IPS-18c (cell line): ENCODE results near the gene EDNRA.

Source experiments
- H3K4me3 ChIP-seq: 2 replicates; pipeline ENCODE4 v1.7.0; 2013; ENCODE audit warnings: low read depth, mild to moderate bottlenecking, low read length, moderate library complexity; ENCODE audit not compliant: insufficient read depth
- H3K9me3 ChIP-seq: one replicate; pipeline ENCODE4 v1.6.1; 2013; ENCODE audit warnings: mild to moderate bottlenecking, low read length, moderate library complexity; ENCODE audit not compliant: control insufficient read depth, insufficient read depth

Gene EDNRA

DNA sequence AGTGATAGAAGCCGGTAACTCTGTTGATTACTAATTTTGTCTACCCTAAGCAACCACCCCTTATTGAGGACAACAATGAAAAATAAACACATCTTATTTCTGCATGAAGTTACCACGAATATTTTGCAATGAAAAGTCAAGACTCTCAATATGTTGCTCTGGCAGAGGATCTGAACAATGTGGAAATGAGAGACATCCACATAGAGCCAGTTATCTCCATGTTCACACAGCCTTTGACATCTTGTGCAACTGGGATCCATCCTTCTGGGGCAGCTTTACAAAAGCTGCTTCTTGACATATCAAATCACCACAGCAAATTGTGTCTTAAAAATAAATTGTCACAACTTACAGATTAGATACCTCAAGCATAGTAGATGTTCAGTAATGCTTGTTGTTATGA, 10.2 kb downstream of the EDNRA start:
- no peak overlapping the region for H3K4me3 ChIP-seq

GRCh38 chr4:147492306-147492705, 11.4 kb downstream of the EDNRA start:
- Histone ChIP-seq H3K9me3 (no peaks in the 10 kb centered on the region), H3K4me3 (no peak overlapping the region)

More for the DNA sequence above, 10.2 kb downstream of the EDNRA start:
- no peaks in the 10 kb centered on the region for H3K9me3 ChIP-seq

DNA sequence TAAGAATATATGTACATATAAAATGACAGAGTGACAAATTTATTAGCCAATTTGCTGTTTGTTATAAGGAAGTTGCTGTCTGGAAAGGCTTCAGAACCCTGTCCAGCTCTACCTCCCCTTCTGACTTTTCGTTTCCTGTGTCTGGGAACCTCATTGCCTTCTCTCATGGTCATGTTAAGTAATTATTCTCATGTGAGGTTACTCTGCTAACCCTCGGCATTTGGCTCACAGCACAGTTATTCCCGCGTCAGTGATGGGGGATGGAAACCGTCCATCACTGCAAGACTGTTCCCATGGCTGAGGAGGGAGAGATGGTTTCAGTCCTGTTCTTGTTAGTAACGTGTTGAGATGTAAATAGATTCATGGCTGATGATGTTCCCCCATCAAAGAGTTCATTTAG, 11.9 kb downstream of the EDNRA start:
- Histone ChIP-seq H3K9me3 (no peaks in the 10 kb centered on the region), H3K4me3 (no peak overlapping the region)

DNA sequence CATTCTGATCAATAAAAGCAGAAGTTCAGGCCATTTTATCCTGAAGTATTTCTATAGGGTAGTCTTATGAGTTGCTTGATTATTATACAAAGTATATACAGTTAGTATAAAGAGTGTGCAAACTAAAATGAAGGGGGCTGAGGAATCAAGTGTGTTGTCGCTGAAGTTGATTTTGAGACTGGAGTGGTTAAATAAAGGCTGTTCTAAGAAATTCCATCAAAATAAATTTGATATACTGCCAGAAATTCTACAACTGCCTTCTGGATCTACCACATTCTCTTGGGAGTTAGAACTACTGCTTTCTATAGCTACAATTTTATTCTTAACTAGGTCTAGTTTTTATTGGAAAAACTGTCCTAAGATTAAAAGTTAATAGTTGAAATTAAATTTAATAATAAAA, 12.4 kb downstream of the EDNRA start:
- Histone ChIP-seq H3K4me3 (no peak overlapping the region), H3K9me3 (no peaks in the 10 kb centered on the region)

- Histone ChIP-seq H3K4me3 (no peak overlapping the region), H3K9me3 (no peaks in the 10 kb centered on the region)
Observed at GRCh38 chr4:147494301-147494700, 13.4 kb downstream of the EDNRA start.

GRCh38 chr4:147496500-147496899, 15.6 kb downstream of the EDNRA start:
- Histone ChIP-seq H3K9me3 (no peaks in the 10 kb centered on the region), H3K4me3 (no peak overlapping the region)

GRCh38 chr4:147498031-147498660, 17.2 kb downstream of the EDNRA start:
- no peak overlapping the region for H3K4me3 ChIP-seq

DNA sequence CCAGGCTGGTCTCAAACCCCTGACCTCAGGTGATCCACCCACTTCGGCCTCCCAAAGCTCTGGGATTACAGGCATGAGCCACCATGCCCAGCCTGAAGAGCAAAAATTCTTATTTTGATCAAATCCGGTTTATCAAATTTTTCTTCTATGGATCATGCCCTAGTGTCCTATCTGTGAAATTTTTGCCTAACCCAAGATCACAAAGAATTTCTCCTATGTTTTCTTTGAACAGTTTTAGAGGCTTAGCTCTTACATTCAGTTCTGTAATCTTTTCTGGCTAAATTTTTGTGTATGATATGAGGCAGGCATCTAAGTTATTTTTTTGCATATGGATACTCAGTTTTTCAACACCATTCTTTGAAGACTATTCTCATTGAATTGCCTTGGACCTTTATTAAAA, 27.4 kb downstream of the EDNRA start:
- Histone ChIP-seq H3K4me3 (no peak overlapping the region), H3K9me3 (no peaks in the 10 kb centered on the region)

More at GRCh38 chr4:147498031-147498660, 17.2 kb downstream of the EDNRA start:
- no peaks in the 10 kb centered on the region for H3K9me3 ChIP-seq

- no peak overlapping the region for H3K4me3 ChIP-seq
- no peaks in the 10 kb centered on the region for H3K9me3 ChIP-seq
Observed at GRCh38 chr4:147509386-147509785, 28.5 kb downstream of the EDNRA start.

GRCh38 chr4:147510962-147511668, 30.2 kb downstream of the EDNRA start:
- Histone ChIP-seq H3K4me3 (no peak overlapping the region), H3K9me3 (no peaks in the 10 kb centered on the region)

- Histone ChIP-seq H3K4me3 (no peak overlapping the region), H3K9me3 (no peaks in the 10 kb centered on the region)
Observed at GRCh38 chr4:147513091-147513490, 32.2 kb downstream of the EDNRA start.

- Histone ChIP-seq H3K9me3 (no peaks in the 10 kb centered on the region), H3K4me3 (no peak overlapping the region)
Observed at GRCh38 chr4:147513952-147514351, 33.1 kb downstream of the EDNRA start.

DNA sequence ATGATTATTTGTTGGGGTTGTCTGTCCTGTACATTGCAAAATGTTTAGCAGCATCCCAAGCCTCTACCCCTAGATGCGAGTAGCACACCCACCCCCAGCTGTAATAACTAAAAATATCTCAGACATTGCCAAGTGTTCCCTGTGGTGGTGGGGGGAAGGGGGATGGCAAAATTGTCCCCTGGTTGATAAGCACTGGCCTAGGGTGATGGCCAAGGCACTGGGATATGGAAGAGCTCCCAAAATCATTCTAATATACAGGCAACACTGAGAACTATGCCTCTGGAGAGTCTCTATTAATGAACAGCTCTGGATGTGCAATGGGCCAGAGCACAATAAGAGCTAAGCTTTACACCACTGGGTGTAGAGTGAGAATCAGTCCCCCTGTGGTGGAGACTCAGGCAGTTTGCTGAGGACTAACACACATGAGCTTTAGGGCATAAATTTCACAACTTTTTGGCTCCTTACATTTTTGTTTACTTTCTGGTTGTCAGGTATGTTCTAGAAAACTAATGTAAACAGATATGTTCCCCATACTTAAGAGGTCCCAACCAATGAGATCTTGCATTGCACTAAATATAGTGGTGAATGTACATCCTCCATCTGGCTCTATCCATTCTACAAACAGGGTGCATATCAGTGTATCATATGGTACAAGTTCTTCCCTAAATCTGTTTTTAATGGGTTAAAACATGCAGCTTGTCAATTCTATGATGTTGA, 34.5 kb downstream of the EDNRA start:
- no peak overlapping the region for H3K4me3 ChIP-seq
- no peaks in the 10 kb centered on the region for H3K9me3 ChIP-seq

- Histone ChIP-seq H3K9me3 (no peaks in the 10 kb centered on the region), H3K4me3 (no peak overlapping the region)
Observed at GRCh38 chr4:147516133-147516532, 35.2 kb downstream of the EDNRA start.

GRCh38 chr4:147518086-147518485, 37.2 kb downstream of the EDNRA start:
- H3K9me3 ChIP-seq: no peaks in the 10 kb centered on the region
- H3K4me3 ChIP-seq: no peak overlapping the region

DNA sequence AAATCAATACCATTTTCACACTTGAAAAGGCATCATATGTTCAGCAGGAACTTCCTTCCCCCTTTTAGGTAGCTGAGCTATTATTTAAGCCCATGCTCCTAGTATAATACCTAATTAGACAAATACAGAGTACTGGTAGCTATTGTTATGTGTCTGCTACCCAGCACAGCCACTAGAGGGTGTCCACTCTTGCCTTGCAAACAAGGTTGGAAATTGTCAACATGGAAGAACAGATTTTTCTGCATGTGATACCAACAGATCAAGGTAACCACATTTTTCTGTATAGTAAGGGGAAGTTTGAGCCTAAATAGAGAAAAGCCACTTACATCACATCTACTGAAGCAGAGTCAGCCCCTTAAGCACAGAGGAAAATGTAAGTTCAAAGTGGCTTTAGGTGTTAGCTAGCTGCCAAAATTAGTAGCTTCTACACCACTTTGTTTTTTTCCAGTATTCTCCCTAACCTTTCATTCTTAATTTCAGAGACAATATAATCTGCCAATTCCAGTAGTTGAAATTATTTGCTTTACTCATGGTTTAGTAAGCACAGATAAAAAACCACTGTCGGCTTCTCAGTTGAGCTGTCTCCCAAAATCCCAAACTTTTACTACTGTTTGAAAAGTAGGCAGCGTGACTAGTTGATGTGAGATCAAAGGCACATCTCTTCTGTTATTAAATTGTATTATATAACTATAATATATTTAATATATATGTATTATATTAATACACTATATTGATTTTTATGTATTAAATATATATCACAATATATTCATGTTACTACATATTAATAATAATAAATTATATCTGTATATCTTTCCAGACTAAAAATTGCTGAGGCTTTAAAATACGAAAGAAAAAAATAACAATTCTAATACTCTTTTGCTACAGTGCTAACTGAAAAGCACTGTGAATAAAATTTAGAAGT, 38.2 kb downstream of the EDNRA start:
- Histone ChIP-seq H3K4me3 (no peak overlapping the region), H3K9me3 (no peaks in the 10 kb centered on the region)

GRCh38 chr4:147524601-147525000, 43.7 kb downstream of the EDNRA start:
- Histone ChIP-seq H3K9me3 (no peaks in the 10 kb centered on the region), H3K4me3 (no peak overlapping the region)
